Uterus (tissue), 4 donors: ENCODE measurements around the gene EEA1. TPM values are rescaled to one million over a fixed set of nuclear protein-coding genes. Genes with fewer than 3 reads are reported as not detected.

Experiments used
- DNase-seq, 2 donors: peaks; one replicate each; pipeline ENCODE4 v3.0.0-alpha.2; 2019 to 2020
- H3K27ac ChIP-seq, 2 donors: fragments of 200-600 bp; sonication (generic); 1 replicate in 1 of 2; 2 replicates in 1 of 2; pipeline ENCODE4 v1.5.1; 2016 to 2018
- H3K27me3 ChIP-seq, 2 donors: fragments of 200-600 bp; sonication (generic); one replicate each; pipeline ENCODE4 v1.5.1; 2018 to 2019; ENCODE audit warnings: control low read depth in 1 of 2
- H3K36me3 ChIP-seq, 2 donors: fragments of 200-600 bp; sonication (generic); one replicate each; pipeline ENCODE4 v1.5.1; 2019; ENCODE audit warnings: control low read depth in 1 of 2
- H3K4me1 ChIP-seq, 2 donors: fragments of 200-600 bp; sonication (generic); one replicate each; pipeline ENCODE4 v1.5.1; 2018 to 2019; ENCODE audit warnings: control low read depth in 1 of 2
- H3K4me3 ChIP-seq, 2 donors: fragments of 200-600 bp; sonication (generic); 1 replicate in 1 of 2; 2 replicates in 1 of 2; pipeline ENCODE4 v1.5.1; 2018 to 2019; ENCODE audit warnings: mild to moderate bottlenecking in 1 of 2
- H3K9me3 ChIP-seq, 2 donors: fragments of 200-600 bp; sonication (generic); one replicate each; pipeline ENCODE4 v1.5.1; 2019; ENCODE audit warnings: control low read depth in 1 of 2
- POLR2A ChIP-seq, 2 donors: fragments of 450-650 bp; IDR thresholded peaks; one replicate each; pipeline ENCODE4 v1.6.1; 2016; ENCODE audit warnings: antibody characterized with exemption in 2 of 2, mild to moderate bottlenecking in 1 of 2, moderate library complexity in 1 of 2
- intact Hi-C: fragments of 100-400 bp; cut with DNase I; formaldehyde crosslinking; loops from one replicate; pipeline ENCODE4 v1.15.1; 2023; ENCODE audit warnings: low total_unique reads
- total RNA-seq, 4 donors: library from RNA; depleted of rRNA in 3 of 4; stranded (reverse); fragments of >200 nt in 3 of 4; gene quantifications; one replicate each; pipeline versions ENCODE4 v1.1.0 to v1.2.4, GENCODE V29; 2014 to 2023
- TF ChIP-seq, protein P1 (sequence below), 4 experiments: fragments of 200-600 bp in 2 of 4; fragments of 450-650 bp in 2 of 4; sonication (generic) in 2 of 4; IDR thresholded peaks; one replicate each; pipeline ENCODE4 v1.5.1; 2016 to 2019; ENCODE audit warnings: antibody characterized with exemption in 4 of 4, mild to moderate bottlenecking in 2 of 4, moderate library complexity in 1 of 4
- donor health status: DM: yes; HTN: yes; CAD: no.

EEA1 gene
- total RNA-seq, 4 donors from 2014 or later, result 15.4 to 53.0 (median 31.6) TPM

GRCh38 chr12:92953747-92954146 is 24.7 kb upstream of the EEA1 start:
- DNase-seq, result no peak
- TF ChIP-seq POLR2A (IDR thresholded peaks at IDR 0.05), result no peak
- TF ChIP-seq, protein P1, sequence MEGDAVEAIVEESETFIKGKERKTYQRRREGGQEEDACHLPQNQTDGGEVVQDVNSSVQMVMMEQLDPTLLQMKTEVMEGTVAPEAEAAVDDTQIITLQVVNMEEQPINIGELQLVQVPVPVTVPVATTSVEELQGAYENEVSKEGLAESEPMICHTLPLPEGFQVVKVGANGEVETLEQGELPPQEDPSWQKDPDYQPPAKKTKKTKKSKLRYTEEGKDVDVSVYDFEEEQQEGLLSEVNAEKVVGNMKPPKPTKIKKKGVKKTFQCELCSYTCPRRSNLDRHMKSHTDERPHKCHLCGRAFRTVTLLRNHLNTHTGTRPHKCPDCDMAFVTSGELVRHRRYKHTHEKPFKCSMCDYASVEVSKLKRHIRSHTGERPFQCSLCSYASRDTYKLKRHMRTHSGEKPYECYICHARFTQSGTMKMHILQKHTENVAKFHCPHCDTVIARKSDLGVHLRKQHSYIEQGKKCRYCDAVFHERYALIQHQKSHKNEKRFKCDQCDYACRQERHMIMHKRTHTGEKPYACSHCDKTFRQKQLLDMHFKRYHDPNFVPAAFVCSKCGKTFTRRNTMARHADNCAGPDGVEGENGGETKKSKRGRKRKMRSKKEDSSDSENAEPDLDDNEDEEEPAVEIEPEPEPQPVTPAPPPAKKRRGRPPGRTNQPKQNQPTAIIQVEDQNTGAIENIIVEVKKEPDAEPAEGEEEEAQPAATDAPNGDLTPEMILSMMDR (IDR thresholded peaks at IDR 0.05), result no peak
- H3K9me3 ChIP-seq, result no peaks in the 10 kb centered on the region
- H3K36me3 ChIP-seq, result no peaks in the 10 kb centered on the region
- intact Hi-C loops, result no loop called here
- H3K27ac ChIP-seq, result no peak overlapping the region
- H3K4me1 ChIP-seq, result no peaks in the 10 kb centered on the region
- no peaks in the 10 kb centered on the region for H3K27me3 ChIP-seq
- no peak overlapping the region for H3K4me3 ChIP-seq

DNA sequence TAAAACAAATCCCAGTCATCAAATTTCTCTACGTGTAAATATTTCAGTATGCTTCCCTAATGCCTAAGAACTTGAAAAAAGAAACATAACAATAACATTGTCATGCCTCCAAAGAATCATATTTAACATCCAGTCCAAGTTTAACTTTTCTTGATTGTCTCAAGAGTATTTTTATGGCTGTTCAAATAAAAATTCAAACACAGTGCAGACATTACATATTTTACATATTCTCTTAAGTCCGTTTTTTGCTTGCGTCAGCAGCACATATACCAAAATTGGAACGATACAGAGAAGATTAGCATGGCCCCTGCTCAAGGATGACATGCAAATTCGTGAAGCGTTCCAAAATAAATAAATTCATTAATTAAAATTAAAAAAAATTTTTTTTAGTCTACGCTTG is 23.3 kb upstream of the EEA1 start:
- Histone ChIP-seq H3K36me3 (no peaks in the 10 kb centered on the region), H3K4me3 (no peak overlapping the region), H3K27me3 (no peaks in the 10 kb centered on the region), H3K27ac (no peak overlapping the region), H3K9me3 (no peaks in the 10 kb centered on the region), H3K4me1 (no peaks in the 10 kb centered on the region)
- no peak for DNase-seq
- TF ChIP-seq, protein P1 (IDR thresholded peaks at IDR 0.05), result no peak
- no peak for TF ChIP-seq POLR2A (IDR thresholded peaks at IDR 0.05)
- intact Hi-C loops, result no loop called here

DNA sequence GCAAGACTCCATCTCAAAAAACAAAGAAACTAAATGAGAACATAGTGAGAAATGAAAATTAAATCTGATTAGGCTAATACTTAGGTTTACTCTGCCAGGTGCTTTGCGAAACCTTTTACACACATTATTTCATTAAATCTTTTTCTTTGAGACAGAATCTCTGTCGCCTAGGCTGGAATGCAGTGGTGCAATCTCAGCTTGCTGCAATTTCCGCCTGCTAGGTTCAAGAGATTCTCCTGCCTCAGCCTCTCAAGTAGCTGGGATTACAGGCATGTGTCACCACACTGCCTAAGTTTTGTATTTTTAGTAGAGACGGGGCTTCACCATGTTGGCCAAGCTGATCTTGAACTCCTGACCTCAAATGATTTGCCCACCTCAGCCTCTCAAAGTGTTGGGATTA is 21.9 kb upstream of the EEA1 start:
- no peaks in the 10 kb centered on the region for H3K27me3 ChIP-seq
- no peaks in the 10 kb centered on the region for H3K4me1 ChIP-seq
- DNase-seq, result no peak
- intact Hi-C loops, result no loop called here
- no peak overlapping the region for H3K4me3 ChIP-seq
- no peaks in the 10 kb centered on the region for H3K9me3 ChIP-seq
- no peak for TF ChIP-seq POLR2A (IDR thresholded peaks at IDR 0.05)
- TF ChIP-seq, protein P1 (IDR thresholded peaks at IDR 0.05), result no peak
- H3K36me3 ChIP-seq, result no peaks in the 10 kb centered on the region
- no peak overlapping the region for H3K27ac ChIP-seq

- intact Hi-C loops, result no loop called here
- TF ChIP-seq, protein P1 (IDR thresholded peaks at IDR 0.05), result no peak
- TF ChIP-seq POLR2A (IDR thresholded peaks at IDR 0.05), result no peak
Measured at GRCh38 chr12:92950011-92950410, 20.9 kb upstream of the EEA1 start.

GRCh38 chr12:92949466-92949865 is 20.4 kb upstream of the EEA1 start:
- no peak for DNase-seq
- H3K4me1 ChIP-seq, result no peaks in the 10 kb centered on the region
- no peak overlapping the region for H3K27ac ChIP-seq
- H3K36me3 ChIP-seq, result no peaks in the 10 kb centered on the region
- intact Hi-C loops, result no loop called here
- no peak for TF ChIP-seq POLR2A (IDR thresholded peaks at IDR 0.05)
- TF ChIP-seq, protein P1 (IDR thresholded peaks at IDR 0.05), result no peak
- no peaks in the 10 kb centered on the region for H3K9me3 ChIP-seq
- H3K27me3 ChIP-seq, result no peaks in the 10 kb centered on the region
- H3K4me3 ChIP-seq, result no peak overlapping the region

More at GRCh38 chr12:92950011-92950410, 20.9 kb upstream of the EEA1 start:
- DNase-seq, result no peak
- no peak overlapping the region for H3K4me3 ChIP-seq
- no peaks in the 10 kb centered on the region for H3K36me3 ChIP-seq
- H3K9me3 ChIP-seq, result no peaks in the 10 kb centered on the region
- no peaks in the 10 kb centered on the region for H3K27me3 ChIP-seq
- H3K27ac ChIP-seq, result no peak overlapping the region
- no peaks in the 10 kb centered on the region for H3K4me1 ChIP-seq
